ENCODE results near the gene STK40. TPM values are rescaled to one million over a fixed set of nuclear protein-coding genes. Genes with fewer than 3 reads are reported as not detected.

Gene STK40, protein sequence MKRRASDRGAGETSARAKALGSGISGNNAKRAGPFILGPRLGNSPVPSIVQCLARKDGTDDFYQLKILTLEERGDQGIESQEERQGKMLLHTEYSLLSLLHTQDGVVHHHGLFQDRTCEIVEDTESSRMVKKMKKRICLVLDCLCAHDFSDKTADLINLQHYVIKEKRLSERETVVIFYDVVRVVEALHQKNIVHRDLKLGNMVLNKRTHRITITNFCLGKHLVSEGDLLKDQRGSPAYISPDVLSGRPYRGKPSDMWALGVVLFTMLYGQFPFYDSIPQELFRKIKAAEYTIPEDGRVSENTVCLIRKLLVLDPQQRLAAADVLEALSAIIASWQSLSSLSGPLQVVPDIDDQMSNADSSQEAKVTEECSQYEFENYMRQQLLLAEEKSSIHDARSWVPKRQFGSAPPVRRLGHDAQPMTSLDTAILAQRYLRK
- 14.1 and 20.1 TPM in 2 replicates for total RNA-seq

DNA sequence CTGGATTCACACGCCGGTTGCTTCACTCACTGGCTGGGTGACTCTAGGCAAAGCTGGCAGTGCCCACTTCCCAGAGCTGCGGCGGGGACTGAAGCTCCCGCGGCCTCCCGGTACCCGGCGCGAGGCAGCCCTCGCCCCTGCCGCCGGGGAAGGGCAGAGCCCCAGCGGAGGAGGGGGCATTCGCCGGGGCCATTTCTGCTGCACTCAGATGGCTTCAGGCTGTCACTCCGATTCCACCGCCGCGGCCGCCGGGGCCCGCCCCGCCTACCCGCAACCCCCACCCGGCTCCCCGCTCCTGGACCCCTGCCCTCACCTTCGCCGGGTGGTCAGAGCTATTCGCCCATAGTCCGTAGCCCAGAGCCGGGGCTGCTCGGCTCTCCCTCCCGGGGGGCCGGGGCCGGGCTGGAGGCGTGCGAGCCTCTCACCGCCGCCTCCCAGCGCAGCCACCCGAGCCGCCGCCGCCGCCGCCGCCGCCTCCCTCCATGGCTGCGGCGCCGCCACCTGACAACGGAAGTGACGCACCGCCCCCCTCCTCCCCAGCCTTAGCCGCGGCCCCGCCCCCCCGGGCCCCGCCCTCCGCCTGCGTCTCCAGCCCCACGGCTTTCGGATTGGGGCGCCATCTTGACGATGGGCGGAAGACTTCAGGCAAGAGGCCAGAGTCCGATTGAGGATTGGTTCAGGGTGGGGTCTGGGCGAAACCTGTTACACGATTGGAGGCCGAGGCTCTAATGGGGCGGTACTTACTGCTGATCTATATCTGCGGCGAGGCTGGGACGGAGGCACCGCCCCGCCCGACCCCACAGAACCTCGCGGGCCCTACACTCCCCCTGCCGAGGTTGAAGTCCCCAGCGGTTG, at the start of gene STK40:
TSS of gene STK40 (minus strand) at position 515 of the 855 bp plus-strand sequence. CDS start 24,592 bp downstream, outside the sequence.

DNA sequence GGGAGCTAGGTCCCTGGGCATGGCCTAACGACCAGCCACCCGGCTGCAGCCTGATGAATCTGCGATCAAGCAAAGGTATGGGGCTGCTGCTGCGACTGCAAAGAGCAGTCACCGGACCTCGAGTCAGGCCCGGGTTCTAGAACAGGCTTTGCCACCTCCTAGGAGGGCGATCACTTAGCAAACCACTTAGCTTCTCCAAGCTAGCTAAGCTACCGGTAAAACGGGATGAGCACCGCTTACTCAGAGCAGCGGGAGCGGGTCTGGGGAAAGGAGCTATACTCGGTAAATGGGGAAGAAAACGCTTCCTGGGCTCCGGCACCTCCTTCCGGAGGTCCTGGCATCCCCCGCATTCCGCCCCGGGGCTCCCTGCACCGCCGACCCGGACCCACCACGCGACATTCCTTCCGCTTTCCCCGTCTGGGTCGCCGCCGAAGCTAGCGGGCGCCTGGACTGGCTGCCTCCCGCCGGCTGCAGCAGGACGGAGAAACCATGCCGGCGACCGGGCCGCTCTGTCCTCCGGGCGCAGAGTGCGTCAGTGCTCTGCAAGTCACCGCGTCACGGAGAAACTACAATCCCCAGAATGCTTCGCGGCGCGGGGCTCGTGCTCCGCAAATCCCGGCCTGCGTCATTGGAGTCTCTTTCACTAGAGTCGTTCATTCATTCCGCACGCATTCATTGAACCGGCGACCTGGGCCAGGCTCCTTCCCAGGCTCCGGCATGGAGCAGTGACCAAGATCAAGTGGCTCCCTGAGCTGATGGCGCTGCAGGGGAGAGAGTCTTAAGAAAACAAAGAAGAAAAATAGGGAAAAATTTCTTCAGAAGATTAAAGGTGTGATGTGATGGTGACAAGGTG, 11.9 kb upstream of the STK40 start, which contains the start of gene LSM10:
TSS of gene LSM10 (minus strand) at position 531 of the 853 bp plus-strand sequence. CDS start 3,779 bp downstream, outside the sequence.

DNA sequence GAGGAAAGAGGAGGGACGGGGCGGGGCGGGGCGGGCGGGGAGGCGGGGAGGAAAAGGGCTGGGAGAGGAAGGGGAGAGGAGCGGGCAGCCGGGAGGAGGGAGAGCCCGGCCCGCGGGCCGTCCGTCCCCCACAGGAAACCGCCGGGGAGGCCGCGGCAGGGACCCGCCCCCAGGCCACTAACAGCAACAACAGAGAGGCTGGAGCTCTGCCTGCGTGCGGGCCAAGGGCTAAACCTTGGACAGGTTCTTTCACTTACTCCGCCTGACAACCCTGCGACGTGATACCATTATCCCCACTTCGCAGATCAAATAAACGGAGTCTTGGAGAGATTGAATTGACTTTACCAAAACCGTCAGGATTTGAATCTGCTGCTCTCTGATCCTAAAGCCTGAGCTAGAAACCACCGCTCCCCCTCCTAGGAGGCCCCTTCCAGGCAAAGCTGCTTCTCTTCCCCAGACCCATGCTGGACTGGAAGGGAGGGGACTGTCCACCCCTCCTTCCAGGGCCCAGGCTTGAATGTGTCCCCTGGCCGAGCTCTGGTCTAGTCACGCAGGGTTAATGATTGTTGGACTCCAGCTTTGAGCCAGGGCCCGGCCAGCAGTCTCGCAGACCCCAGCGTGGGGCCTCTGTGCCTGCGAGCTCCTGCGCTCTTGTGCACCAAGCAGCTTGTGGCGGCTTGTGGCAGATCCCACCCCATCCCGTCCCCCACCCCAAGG, 61.9 kb downstream of the STK40 start, which contains the start of gene EVA1B:
TSS of gene EVA1B (minus strand) at position 10 of the 717 bp plus-strand sequence. CDS start 608 bp downstream, outside the sequence.

DNA sequence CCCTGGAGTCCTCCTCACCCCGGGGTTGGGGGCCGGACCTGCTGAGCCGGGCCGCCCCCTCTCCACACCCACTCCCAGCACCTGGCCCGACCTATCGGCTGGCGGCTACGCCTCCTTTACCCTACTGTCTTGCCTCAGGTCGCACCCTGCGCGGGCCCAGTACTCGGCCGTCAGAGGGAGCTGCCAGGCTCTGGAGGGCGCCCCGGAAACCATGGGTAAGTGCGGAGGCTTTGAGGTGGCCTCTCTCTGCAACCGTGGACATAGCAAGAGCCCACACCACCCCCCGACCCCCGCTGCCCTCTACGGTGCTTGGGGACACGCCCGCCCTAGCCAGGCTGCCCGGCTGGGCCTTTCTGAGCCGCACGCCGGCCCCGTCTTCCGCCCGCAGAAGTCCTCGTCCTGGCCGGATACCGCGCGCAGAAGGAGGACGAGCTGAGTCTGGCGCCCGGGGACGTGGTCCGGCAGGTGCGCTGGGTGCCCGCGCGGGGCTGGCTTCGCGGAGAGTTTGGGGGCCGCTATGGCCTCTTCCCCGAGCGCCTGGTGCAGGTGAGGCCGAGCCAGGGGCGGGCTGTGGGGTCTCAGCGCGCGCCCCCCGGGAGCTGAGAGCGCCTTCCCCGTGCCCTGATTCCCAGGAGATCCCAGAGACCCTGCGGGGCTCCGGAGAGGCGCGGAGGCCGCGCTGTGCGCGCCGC, 79.4 kb downstream of the STK40 start, which contains the start of gene SH3D21:
TSS of gene SH3D21 (plus strand) at position 159 of the 692 bp plus-strand sequence. CDS start at position 212, 53 bp downstream.

Other genes starting within 250 kb of the STK40 start
- gene TRAPPC3, start 236.4 kb downstream of the STK40 start, total RNA-seq, result 89.8 and 95.6 TPM in 2 replicates
- gene MAP7D1, start 229.8 kb downstream of the STK40 start, total RNA-seq, result 76.5 and 95.7 TPM in 2 replicates
- gene THRAP3, start 161.5 kb downstream of the STK40 start, total RNA-seq, result 85.6 and 102 TPM in 2 replicates
- 0.63 and 3.9 TPM in 2 replicates for gene SH3D21, start 79.6 kb downstream of the STK40 start, total RNA-seq
- 88.8 and 145 TPM in 2 replicates for gene EVA1B, start 62.3 kb downstream of the STK40 start, total RNA-seq
- gene LSM10, start 12.0 kb upstream of the STK40 start, total RNA-seq, result 8.7 and 11.6 TPM in 2 replicates
- gene OSCP1, start 64.5 kb upstream of the STK40 start, total RNA-seq, result 6.5 and 6.7 TPM in 2 replicates
- gene MRPS15, start 78.5 kb upstream of the STK40 start, total RNA-seq, result 54.6 and 75.1 TPM in 2 replicates
- not detected in 2 replicates for gene CSF3R, start 97.0 kb upstream of the STK40 start, total RNA-seq